ENCODE data around the gene MS4A3.

The MS4A3 gene

DNA sequence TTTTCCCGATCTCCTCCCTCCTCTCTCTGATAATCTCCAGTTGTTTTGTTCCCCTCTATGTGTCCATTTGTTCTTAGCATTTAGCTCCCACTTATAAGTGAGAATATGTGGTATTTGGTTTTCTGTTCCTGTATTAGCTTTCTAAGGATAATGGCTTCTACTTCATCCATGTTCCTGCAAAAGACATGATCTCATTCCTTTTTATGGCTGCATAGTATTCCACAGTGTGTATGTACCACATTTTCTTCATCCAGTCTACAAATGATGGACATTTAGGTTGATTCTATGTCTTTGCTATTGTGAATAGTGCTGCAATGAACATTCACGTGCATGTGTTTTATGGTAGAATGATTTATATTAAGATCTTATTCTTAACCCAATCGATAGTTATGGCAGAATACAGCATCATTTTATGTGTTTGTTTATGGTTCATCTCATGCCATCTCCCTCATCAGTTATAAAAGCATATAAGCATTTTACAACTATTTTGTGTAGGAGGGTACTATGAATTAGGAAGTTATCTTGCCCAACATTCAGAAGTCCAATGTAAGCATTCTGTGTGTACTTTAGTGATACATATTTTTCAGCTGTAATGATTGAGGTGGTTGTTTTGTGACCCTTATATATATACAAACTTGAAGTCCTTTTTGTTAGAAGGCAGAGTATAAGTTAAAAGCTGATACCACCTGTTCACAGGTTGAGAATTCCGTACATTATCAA, 3.2 kb downstream of the MS4A3 start:
- Histone ChIP-seq H3K9me3 (ENCODE audit: control insufficient read depth, insufficient read depth, low read length) (no peaks in the 10 kb centered on the region), H3K36me3 (ENCODE audit: control insufficient read depth, low read length) (no peaks in the 10 kb centered on the region), H3K27me3 (ENCODE audit: control insufficient read depth, low read length) (peaks cover 5% of the 10 kb centered on the region), H3K9me2 (replicated peaks; ENCODE audit: control insufficient read depth, low read length) (no peaks in the 10 kb centered on the region), H3K4me1 (ENCODE audit: control insufficient read depth, low read length) (peaks cover 4% of the 10 kb centered on the region; the same call in 1 of the 2 replicates), H3K4me3 (ENCODE audit: low read length) (no peak overlapping the region), H3K27ac (ENCODE audit: low read depth, low read length) (no peak overlapping the region), H4K20me1 (ENCODE audit: control insufficient read depth, insufficient read depth, low read depth, low read length) (no peaks in the 10 kb centered on the region), H3F3A (ENCODE audit: control insufficient read depth, insufficient read depth) (no peaks in the 10 kb centered on the region), H3K79me2 (ENCODE audit: control insufficient read depth, low read length) (no peaks in the 10 kb centered on the region), H3K4me2 (ENCODE audit: low read length) (no peak overlapping the region)
- TF ChIP-seq, protein P1, sequence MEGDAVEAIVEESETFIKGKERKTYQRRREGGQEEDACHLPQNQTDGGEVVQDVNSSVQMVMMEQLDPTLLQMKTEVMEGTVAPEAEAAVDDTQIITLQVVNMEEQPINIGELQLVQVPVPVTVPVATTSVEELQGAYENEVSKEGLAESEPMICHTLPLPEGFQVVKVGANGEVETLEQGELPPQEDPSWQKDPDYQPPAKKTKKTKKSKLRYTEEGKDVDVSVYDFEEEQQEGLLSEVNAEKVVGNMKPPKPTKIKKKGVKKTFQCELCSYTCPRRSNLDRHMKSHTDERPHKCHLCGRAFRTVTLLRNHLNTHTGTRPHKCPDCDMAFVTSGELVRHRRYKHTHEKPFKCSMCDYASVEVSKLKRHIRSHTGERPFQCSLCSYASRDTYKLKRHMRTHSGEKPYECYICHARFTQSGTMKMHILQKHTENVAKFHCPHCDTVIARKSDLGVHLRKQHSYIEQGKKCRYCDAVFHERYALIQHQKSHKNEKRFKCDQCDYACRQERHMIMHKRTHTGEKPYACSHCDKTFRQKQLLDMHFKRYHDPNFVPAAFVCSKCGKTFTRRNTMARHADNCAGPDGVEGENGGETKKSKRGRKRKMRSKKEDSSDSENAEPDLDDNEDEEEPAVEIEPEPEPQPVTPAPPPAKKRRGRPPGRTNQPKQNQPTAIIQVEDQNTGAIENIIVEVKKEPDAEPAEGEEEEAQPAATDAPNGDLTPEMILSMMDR (IDR thresholded peaks at IDR 0.05; ENCODE audit: low read depth, low read length, poor library complexity, severe bottlenecking): no peak
- no peak for TF ChIP-seq EZH2phosphoT487 (IDR thresholded peaks at IDR 0.05; ENCODE audit: borderline replicate concordance, low read length)

DNA sequence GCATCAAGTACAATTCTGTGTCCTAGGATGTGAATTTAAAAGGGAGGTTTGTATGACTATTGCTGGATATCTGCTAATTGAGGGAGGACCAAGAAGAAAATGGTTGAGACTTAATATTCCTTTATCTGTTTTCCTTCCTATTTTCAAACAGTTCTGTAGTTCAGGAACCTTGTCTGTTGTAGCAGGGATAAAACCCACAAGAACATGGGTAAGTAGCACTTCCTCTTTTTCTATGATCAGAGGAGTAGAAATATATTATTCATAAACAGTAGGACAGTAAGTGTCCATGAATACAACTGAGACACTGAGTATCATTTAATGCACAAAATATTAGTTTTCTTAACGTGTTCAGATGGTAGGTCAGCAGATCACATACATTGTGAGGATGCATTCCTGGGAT, 7.6 kb downstream of the MS4A3 start:
- TF ChIP-seq EZH2phosphoT487 (IDR thresholded peaks at IDR 0.05; ENCODE audit: borderline replicate concordance, low read length): no peak
- TF ChIP-seq, protein P1 (IDR thresholded peaks at IDR 0.05; ENCODE audit: low read depth, low read length, poor library complexity, severe bottlenecking): no peak
- Histone ChIP-seq H3K27ac (ENCODE audit: low read depth, low read length) (no peak overlapping the region), H3K4me1 (ENCODE audit: control insufficient read depth, low read length) (peaks cover 4% of the 10 kb centered on the region; the same call in 1 of the 2 replicates), H3K4me2 (ENCODE audit: low read length) (no peak overlapping the region), H4K20me1 (ENCODE audit: control insufficient read depth, insufficient read depth, low read depth, low read length) (no peaks in the 10 kb centered on the region), H3K4me3 (ENCODE audit: low read length) (no peak overlapping the region), H3K27me3 (ENCODE audit: control insufficient read depth, low read length) (no peaks in the 10 kb centered on the region), H3K9me3 (ENCODE audit: control insufficient read depth, insufficient read depth, low read length) (no peaks in the 10 kb centered on the region), H3K36me3 (ENCODE audit: control insufficient read depth, low read length) (no peaks in the 10 kb centered on the region), H3F3A (ENCODE audit: control insufficient read depth, insufficient read depth) (no peaks in the 10 kb centered on the region), H3K9me2 (replicated peaks; ENCODE audit: control insufficient read depth, low read length) (no peaks in the 10 kb centered on the region), H3K79me2 (ENCODE audit: control insufficient read depth, low read length) (no peaks in the 10 kb centered on the region)

DNA sequence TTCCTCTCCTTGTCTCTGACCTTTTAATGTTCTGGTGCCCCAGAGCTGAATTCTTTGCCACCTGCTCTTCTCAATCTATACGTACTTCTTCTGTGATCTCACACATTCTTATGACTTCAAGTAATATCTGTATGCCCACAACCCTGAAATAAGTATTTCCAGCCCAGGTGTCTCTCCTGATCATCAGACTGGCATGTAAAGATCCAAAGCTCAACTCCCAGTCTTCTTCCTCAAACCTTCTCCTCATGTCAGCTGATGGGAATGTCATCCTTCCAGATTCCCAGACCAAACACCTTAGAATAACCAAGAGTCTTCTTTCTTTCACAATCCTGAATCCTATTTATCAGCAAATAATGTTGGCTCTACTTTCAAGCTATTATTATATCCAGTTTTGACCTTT, 9.3 kb downstream of the MS4A3 start:
- no peaks in the 10 kb centered on the region for H4K20me1 ChIP-seq (ENCODE audit: control insufficient read depth, insufficient read depth, low read depth, low read length)
- no peaks in the 10 kb centered on the region for H3K9me2 ChIP-seq (replicated peaks; ENCODE audit: control insufficient read depth, low read length)
- TF ChIP-seq, protein P1 (IDR thresholded peaks at IDR 0.05; ENCODE audit: low read depth, low read length, poor library complexity, severe bottlenecking): no peak
- no peak for TF ChIP-seq EZH2phosphoT487 (IDR thresholded peaks at IDR 0.05; ENCODE audit: borderline replicate concordance, low read length)
- no peak overlapping the region for H3K4me3 ChIP-seq (ENCODE audit: low read length)
- no peaks in the 10 kb centered on the region for H3K79me2 ChIP-seq (ENCODE audit: control insufficient read depth, low read length)
- H3K36me3 ChIP-seq (ENCODE audit: control insufficient read depth, low read length): no peaks in the 10 kb centered on the region
- no peaks in the 10 kb centered on the region for H3K27me3 ChIP-seq (ENCODE audit: control insufficient read depth, low read length)
- no peaks in the 10 kb centered on the region for H3F3A ChIP-seq (ENCODE audit: control insufficient read depth, insufficient read depth)
- no peak overlapping the region for H3K27ac ChIP-seq (ENCODE audit: low read depth, low read length)
- no peak overlapping the region for H3K4me2 ChIP-seq (ENCODE audit: low read length)
- no peaks in the 10 kb centered on the region for H3K9me3 ChIP-seq (ENCODE audit: control insufficient read depth, insufficient read depth, low read length)
- H3K4me1 ChIP-seq (ENCODE audit: control insufficient read depth, low read length): peaks cover 4% of the 10 kb centered on the region; the same call in 1 of the 2 replicates
